K562 (cell line): ENCODE data around the gene GSTO2. TPM values are rescaled to one million over a fixed set of nuclear protein-coding genes. Genes with fewer than 3 reads are reported as not detected.

ENCODE experiments used
- ARID2 ChIP-seq: fragments of 450-650 bp; IDR thresholded peaks from 2 replicates; pipeline ENCODE4 v1.6.1; 2017; ENCODE audit warnings: antibody characterized with exemption, mild to moderate bottlenecking
- CCAR2 ChIP-seq: fragments of 200-400 bp; formaldehyde crosslinking; IDR thresholded peaks from 2 replicates; pipeline ENCODE4 v1.6.1; 2017; ENCODE audit warnings: mild to moderate bottlenecking, low read depth, low read length
- COPS2 ChIP-seq: fragments of 450-650 bp; conservative IDR thresholded peaks from 2 replicates; pipeline ENCODE4 v1.6.1; 2016; ENCODE audit warnings: mild to moderate bottlenecking, moderate library complexity
- E2F1 ChIP-seq: sonication (generic); formaldehyde crosslinking; IDR thresholded peaks from 2 replicates; pipeline ENCODE4 v1.8.1; 2023; ENCODE audit warnings: mild to moderate bottlenecking, missing genetic modification reagents, moderate library complexity
- EWSR1 ChIP-seq: fragments of 450-650 bp; IDR thresholded peaks from 2 replicates; pipeline ENCODE4 v1.6.1; 2018; ENCODE audit warnings: borderline replicate concordance, mild to moderate bottlenecking, low read depth, moderate library complexity; ENCODE audit not compliant: partially characterized antibody
- GATAD2B ChIP-seq: fragments of 450-650 bp; IDR thresholded peaks from 2 replicates; pipeline ENCODE4 v1.6.1; 2017; ENCODE audit warnings: mild to moderate bottlenecking, borderline replicate concordance
- HMGXB4 ChIP-seq: sonication (generic); formaldehyde crosslinking; IDR thresholded peaks from 2 replicates; pipeline ENCODE4 v1.8.1; 2023; ENCODE audit warnings: mild to moderate bottlenecking, missing genetic modification reagents
- HOXB6 ChIP-seq: fragments of 250-450 bp; sonication (Bioruptor Pico); IDR thresholded peaks from 2 replicates; pipeline ENCODE4 v1.5.1; 2022; ENCODE audit warnings: mild to moderate bottlenecking, borderline replicate concordance
- ILF3 ChIP-seq: fragments of 450-650 bp; IDR thresholded peaks from 2 replicates; pipeline ENCODE4 v1.6.1; 2018; ENCODE audit warnings: antibody characterized with exemption, mild to moderate bottlenecking, moderate library complexity, borderline replicate concordance
- MEF2D ChIP-seq: conservative IDR thresholded peaks from 2 replicates; pipeline ENCODE4 v1.6.1; 2016; ENCODE audit warnings: low read depth, missing genetic modification characterization, missing compliant biosample characterization
- MXI1 ChIP-seq: IDR thresholded peaks from 2 replicates; pipeline ENCODE4 v1.6.1; 2011; ENCODE audit warnings: low read depth, mild to moderate bottlenecking, improper control_type of control experiment, low read length
- NCOA2 ChIP-seq, 2 experiments: fragments of 450-650 bp; IDR thresholded peaks; 2 replicates each; pipeline ENCODE4 v1.6.1; 2018; ENCODE audit warnings: mild to moderate bottlenecking in 2 of 2, moderate library complexity in 1 of 2; ENCODE audit not compliant: partially characterized antibody in 2 of 2
- PURB ChIP-seq: sonication (generic); formaldehyde crosslinking; IDR thresholded peaks from 2 replicates; pipeline ENCODE4 v1.9.0; 2021; ENCODE audit warnings: low read depth, mild to moderate bottlenecking, missing genetic modification reagents
- RBM17 ChIP-seq: fragments of 200-400 bp; formaldehyde crosslinking; IDR thresholded peaks from 2 replicates; pipeline ENCODE4 v1.6.1; 2017; ENCODE audit warnings: low read depth, mild to moderate bottlenecking, low read length, borderline replicate concordance
- SLC30A9 ChIP-seq: fragments of 250-450 bp; sonication (Bioruptor Pico); IDR thresholded peaks from 2 replicates; pipeline ENCODE4 v1.8.0; 2022; ENCODE audit warnings: mild to moderate bottlenecking, moderate library complexity
- SNAPC5 ChIP-seq: fragments of 250-450 bp; sonication (Bioruptor Pico); IDR thresholded peaks from 2 replicates; pipeline ENCODE4 v1.8.0; 2021; ENCODE audit warnings: moderate library complexity, mild to moderate bottlenecking, inconsistent platforms
- SNRNP70 ChIP-seq: fragments of 200-400 bp; formaldehyde crosslinking; optimal IDR thresholded peaks from 2 replicates; pipeline ENCODE3; 2017; ENCODE audit warnings: low read depth, low read length
- SRSF9 ChIP-seq: fragments of 200-400 bp; formaldehyde crosslinking; IDR thresholded peaks from 2 replicates; pipeline ENCODE4 v1.6.1; 2017; ENCODE audit warnings: low read depth, low read length, borderline replicate concordance
- STAT5B ChIP-seq: fragments of 250-450 bp; sonication (Bioruptor Pico); IDR thresholded peaks from 2 replicates; pipeline ENCODE4 v1.8.0; 2021; ENCODE audit warnings: mild to moderate bottlenecking, inconsistent platforms
- TAF9B ChIP-seq: fragments of 450-650 bp; IDR thresholded peaks from 2 replicates; pipeline ENCODE4 v1.6.1; 2018; ENCODE audit warnings: mild to moderate bottlenecking; ENCODE audit not compliant: partially characterized antibody
- TCF15 ChIP-seq: fragments of 250-450 bp; sonication (Bioruptor Pico); IDR thresholded peaks from 2 replicates; pipeline ENCODE4 v1.8.0; 2022; ENCODE audit warnings: moderate library complexity, mild to moderate bottlenecking, inconsistent platforms
- YY1 ChIP-seq, 3 experiments: IDR thresholded peaks; 2 replicates each; pipeline ENCODE4 v1.6.1; 2011; ENCODE audit warnings: low read length in 2 of 3, mild to moderate bottlenecking in 2 of 3, moderate library complexity in 2 of 3, borderline replicate concordance in 1 of 3, control low read depth in 1 of 3, low read depth in 1 of 3; ENCODE audit not compliant: insufficient read depth in 3 of 3, insufficient replicate concordance in 2 of 3, control insufficient read depth in 1 of 3, insufficient read length in 1 of 3; ENCODE audit errors: extremely low read depth in 1 of 3
- ZNF121 ChIP-seq: sonication (generic); formaldehyde crosslinking; conservative IDR thresholded peaks from 2 replicates; pipeline ENCODE4 v1.8.0; 2022; ENCODE audit warnings: missing genetic modification reagents
- ZNF212 ChIP-seq: fragments of 450-650 bp; formaldehyde crosslinking; IDR thresholded peaks from 2 replicates; pipeline ENCODE4 v1.4.0; 2020; ENCODE audit warnings: mild to moderate bottlenecking
- ZNF311 ChIP-seq: fragments of 250-450 bp; sonication (Bioruptor Pico); IDR thresholded peaks from 2 replicates; pipeline ENCODE4 v1.4.0; 2020; ENCODE audit warnings: mild to moderate bottlenecking, moderate library complexity
- polyA plus RNA-seq, 8 experiments: library from polyadenylated mRNA; depleted of rRNA in 4 of 8; stranded (reverse) in 5 of 8; unstranded in 3 of 8; fragments of >200 nt; fragmentation: Nextera tagmentation in 2 of 8; fragmentation: Illumina TruSeq in 1 of 8; extraction: Ambion mirVana in 2 of 8; extraction: Trizol in 1 of 8; gene quantifications; 2 replicates each; pipeline versions ENCODE4 v1.2.1 to v1.2.3, GENCODE V29; 2011 to 2014; ENCODE audit warnings: inconsistent platforms in 1 of 8, missing spikeins in 1 of 8
- total RNA-seq, 7 experiments: library from RNA; depleted of rRNA in 6 of 7; stranded (reverse); fragments of >200 nt in 6 of 7; fragmentation: Illumina TruSeq in 2 of 7; extraction: Trizol in 2 of 7; gene quantifications; 2 replicates each; pipeline versions ENCODE4 v1.2.1 to v1.2.3, GENCODE V29; 2011 to 2021; ENCODE audit warnings: low replicate concordance in 1 of 7

Gene GSTO2
- total and polyA plus RNA-seq, 9 of the 15 experiments (the other 6 are each of a cell fraction or from before 2014, with no cell fraction given), result 0.18 to 1.8 (median 0.90) TPM

- TF ChIP-seq GATAD2B, result no peak
- TF ChIP-seq ZNF121 (CRISPR knock-in tag), result no peak
- no peak for TF ChIP-seq RBM17
- no peak for TF ChIP-seq TCF15 (CRISPR knock-in tag)
- TF ChIP-seq STAT5B (CRISPR knock-in tag), result no peak
- peak; percentile 94 for TF ChIP-seq MEF2D (tag)
- no peak for TF ChIP-seq SNAPC5
- TF ChIP-seq ILF3, result no peak
- no peak for TF ChIP-seq ARID2
- no peak for TF ChIP-seq YY1 (IDR thresholded peaks at IDR 0.05; ENCODE audit: borderline replicate concordance in 1 of 3, control insufficient read depth in 1 of 3, extremely low read depth in 1 of 3, insufficient read depth in 3 of 3, insufficient read length in 1 of 3, insufficient replicate concordance in 2 of 3, low read depth in 1 of 3, low read length in 2 of 3)
- TF ChIP-seq HMGXB4 (CRISPR knock-in tag), result no peak
- peak; percentile 9 for TF ChIP-seq TAF9B
- no peak for TF ChIP-seq E2F1 (CRISPR knock-in tag)
- no peak for TF ChIP-seq ZNF311 (CRISPR knock-in tag)
- no peak for TF ChIP-seq COPS2
- TF ChIP-seq MXI1, result no peak
- TF ChIP-seq HOXB6, result no peak
- TF ChIP-seq EWSR1, result no peak
- no peak for TF ChIP-seq SLC30A9
- TF ChIP-seq CCAR2, result no peak
- no peak for TF ChIP-seq NCOA2 (IDR thresholded peaks at IDR 0.05; ENCODE audit: partially characterized antibody in 2 of 2)
- no peak for TF ChIP-seq PURB (CRISPR knock-in tag)
- no peak for TF ChIP-seq SNRNP70
- TF ChIP-seq ZNF212 (CRISPR knock-in tag), result no peak
- no peak for TF ChIP-seq SRSF9
Observed at GRCh38 chr10:104339469-104340110, 70.6 kb downstream of the GSTO2 start (continued).
